ENCODE measurements around the gene REEP6.

REEP6 gene

DNA sequence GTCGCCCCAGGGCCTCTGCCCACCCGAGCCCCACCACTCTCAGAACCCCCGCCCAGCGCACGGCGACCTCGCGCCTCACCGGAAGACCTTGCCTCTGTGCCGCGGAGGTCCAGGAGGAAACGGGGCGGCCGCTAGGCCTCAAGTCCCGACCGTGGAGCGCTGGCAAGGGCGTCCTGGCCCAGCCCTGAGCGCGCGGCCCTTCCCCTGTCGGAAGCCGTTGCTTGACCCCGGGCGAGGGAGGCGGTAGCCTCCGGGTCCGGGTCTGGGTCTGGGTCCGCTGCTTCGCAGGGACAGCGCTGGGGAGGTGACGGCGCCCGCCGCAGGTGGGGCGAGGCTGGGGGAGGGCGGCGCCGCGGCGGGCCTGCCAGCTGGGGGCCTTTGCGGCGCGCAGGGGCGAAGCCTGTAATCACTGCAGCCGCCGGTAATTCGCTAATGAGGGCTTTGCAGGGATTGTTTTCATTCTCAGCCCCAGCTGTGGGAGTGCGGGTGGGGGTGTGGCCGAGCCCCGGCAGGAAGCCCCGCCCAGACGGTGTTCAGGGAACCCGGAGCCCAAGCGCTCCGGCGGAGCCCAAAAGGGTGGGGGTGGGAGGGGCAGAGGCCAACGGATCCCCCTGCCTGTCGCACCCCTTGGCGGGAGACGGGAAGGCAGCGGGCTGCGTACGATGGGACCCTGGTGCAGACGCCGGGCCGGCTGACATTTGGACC is 20.5 kb upstream of the REEP6 start:
- TF ChIP-seq CTCF (IDR thresholded peaks at IDR 0.05; ENCODE audit: low read depth, low read length, missing control alignments): no peak
- DNase-seq (ENCODE audit: low read depth): no peak
- no peak overlapping the region for H3K4me3 ChIP-seq (ENCODE audit: low read depth, low read length)

- no peak overlapping the region for H3K4me3 ChIP-seq (ENCODE audit: low read depth, low read length)
- TF ChIP-seq CTCF (IDR thresholded peaks at IDR 0.05; ENCODE audit: low read depth, low read length, missing control alignments): no peak
- DNase-seq (ENCODE audit: low read depth): no peak
Measured at GRCh38 chr19:1471010-1471514, 19.9 kb upstream of the REEP6 start.

DNA sequence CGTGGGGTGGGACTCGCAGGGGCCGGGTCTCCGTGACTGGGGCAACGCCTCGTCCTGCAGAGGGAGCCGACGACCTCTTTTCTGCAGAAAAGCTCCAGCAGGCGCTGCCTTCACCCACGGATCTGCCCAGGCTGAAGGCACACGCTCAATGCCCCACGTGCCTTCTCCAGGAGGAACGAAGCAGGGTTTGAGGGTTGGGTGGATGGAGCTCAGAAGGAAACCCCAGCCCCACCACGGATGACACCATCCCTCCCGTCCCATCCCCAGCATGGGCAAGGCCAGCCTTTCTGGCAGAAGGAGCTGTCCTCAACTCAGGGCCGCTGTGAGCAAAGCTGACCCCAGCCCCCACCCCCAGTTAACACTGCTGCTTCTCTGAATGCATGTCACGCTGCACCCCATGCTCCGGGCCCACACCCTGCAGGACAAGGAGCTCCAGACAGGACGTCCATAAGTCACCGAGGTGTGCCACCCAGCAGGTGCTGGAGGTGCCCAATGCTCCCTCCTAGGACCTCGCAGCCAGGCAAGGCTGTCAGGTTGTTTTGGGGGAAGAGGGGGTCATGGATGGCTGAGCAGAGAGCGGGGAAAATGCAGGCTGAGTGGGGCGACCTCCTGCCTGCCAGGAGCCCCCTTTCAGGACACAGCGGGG is 19.3 kb upstream of the REEP6 start:
- no peak for DNase-seq (ENCODE audit: low read depth)
- no peak for TF ChIP-seq CTCF (IDR thresholded peaks at IDR 0.05; ENCODE audit: low read depth, low read length, missing control alignments)
- H3K4me3 ChIP-seq (ENCODE audit: low read depth, low read length): no peak overlapping the region

GRCh38 chr19:1472231-1473084 is 18.5 kb upstream of the REEP6 start:
- TF ChIP-seq CTCF (IDR thresholded peaks at IDR 0.05; ENCODE audit: low read depth, low read length, missing control alignments): no peak
- no peak for DNase-seq (ENCODE audit: low read depth)

DNA sequence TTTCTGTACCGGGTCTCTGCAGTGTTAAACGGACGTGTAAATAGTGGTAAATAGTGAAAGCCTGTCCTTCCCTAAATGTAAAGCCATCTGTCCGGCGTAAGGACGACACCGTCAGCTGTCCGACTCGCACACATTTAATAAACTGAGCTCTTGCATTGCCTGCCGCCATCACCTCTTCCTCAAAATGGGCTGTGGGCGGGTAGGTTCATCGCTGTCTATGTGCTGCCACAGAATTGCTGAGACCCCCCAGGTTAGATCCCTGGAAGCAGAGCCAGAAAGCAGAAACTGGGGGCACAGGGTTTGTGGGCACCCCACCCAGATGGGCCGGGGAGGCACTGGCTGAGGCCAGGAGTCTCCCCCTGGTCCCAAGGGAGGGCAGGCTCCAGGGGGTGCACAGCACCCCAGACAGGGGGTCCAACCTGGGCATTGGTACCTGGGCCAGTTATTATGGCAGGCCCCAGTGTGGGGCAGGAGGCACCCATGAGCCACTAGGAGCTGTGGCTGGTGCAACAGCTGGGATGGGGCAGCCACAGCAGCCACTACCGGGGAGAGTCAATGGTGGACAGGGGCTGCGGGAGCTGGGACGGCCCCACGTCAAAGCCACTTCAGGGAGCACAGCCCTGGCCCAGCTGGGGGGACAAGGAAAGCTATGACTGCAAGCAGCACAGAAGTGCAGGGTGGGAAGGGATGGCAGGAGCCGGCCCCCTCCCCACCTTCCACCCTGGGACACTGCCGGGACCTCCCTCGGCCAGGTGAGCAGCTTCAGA is 17.7 kb upstream of the REEP6 start:
- no peak for TF ChIP-seq CTCF (IDR thresholded peaks at IDR 0.05; ENCODE audit: low read depth, low read length, missing control alignments)
- H3K4me3 ChIP-seq (ENCODE audit: low read depth, low read length): no peak overlapping the region
- no peak for DNase-seq (ENCODE audit: low read depth)

More at GRCh38 chr19:1472231-1473084, 18.5 kb upstream of the REEP6 start:
- no peak overlapping the region for H3K4me3 ChIP-seq (ENCODE audit: low read depth, low read length)

- no peak overlapping the region for H3K4me3 ChIP-seq (ENCODE audit: low read depth, low read length)
- no peak for DNase-seq (ENCODE audit: low read depth)
- no peak for TF ChIP-seq CTCF (IDR thresholded peaks at IDR 0.05; ENCODE audit: low read depth, low read length, missing control alignments)
Measured at GRCh38 chr19:1474011-1474764, 16.8 kb upstream of the REEP6 start.

Data from GM12864 (cell line).